GM23338 (cell line): ENCODE results near the gene CHPF. TPM values are rescaled to one million over a fixed set of nuclear protein-coding genes. Genes with fewer than 3 reads are reported as not detected.

Experiments
- ATAC-seq: fragments of 200-7000 bp; cut with Tn5 transposase; 3 replicates; pipeline ENCODE4 v1.9.1; 2020
- DNase-seq: peaks from one replicate; pipeline ENCODE4 v3.0.0-alpha.2; 2015; ENCODE audit warnings: low spot score
- H2AFZ ChIP-seq: fragments of 200-600 bp; sonication (generic); 2 replicates; pipeline ENCODE4 v1.8.0; 2016; ENCODE audit warnings: antibody characterized with exemption, mild to moderate bottlenecking, moderate library complexity
- H3F3A ChIP-seq: fragments of 200-600 bp; sonication (generic); replicated peaks from 2 replicates; pipeline ENCODE4 v1.8.0; 2017; ENCODE audit warnings: antibody characterized with exemption, mixed run types, low read depth
- H3K27ac ChIP-seq: fragments of 200-600 bp; sonication (generic); 2 replicates; pipeline ENCODE4 v1.6.1; 2016; ENCODE audit warnings: low read depth
- H3K27me3 ChIP-seq: fragments of 200-600 bp; sonication (generic); 2 replicates; pipeline ENCODE4 v1.8.0; 2016; ENCODE audit warnings: mild to moderate bottlenecking, mixed run types, moderate library complexity; ENCODE audit not compliant: insufficient read depth
- H3K36me3 ChIP-seq: fragments of 200-600 bp; sonication (generic); 2 replicates; pipeline ENCODE4 v1.8.0; 2016; ENCODE audit warnings: mild to moderate bottlenecking; ENCODE audit not compliant: insufficient read depth
- H3K4me1 ChIP-seq: fragments of 200-600 bp; sonication (generic); 2 replicates; pipeline ENCODE4 v1.8.0; 2016; ENCODE audit warnings: mild to moderate bottlenecking, moderate library complexity; ENCODE audit not compliant: insufficient read depth
- H3K4me2 ChIP-seq: fragments of 200-600 bp; sonication (generic); 2 replicates; pipeline ENCODE4 v1.7.1; 2017; ENCODE audit warnings: mixed run types
- H3K4me3 ChIP-seq: fragments of 200-600 bp; sonication (generic); 2 replicates; pipeline ENCODE4 v1.6.1; 2016; ENCODE audit warnings: mixed run types
- H3K79me2 ChIP-seq: fragments of 200-600 bp; sonication (generic); replicated peaks from 2 replicates; pipeline ENCODE4 v1.8.0; 2017; ENCODE audit warnings: mild to moderate bottlenecking; ENCODE audit not compliant: insufficient read depth
- H3K9me2 ChIP-seq: fragments of 200-600 bp; sonication (generic); 2 replicates; pipeline ENCODE4 v1.8.0; 2017; ENCODE audit not compliant: insufficient read depth
- H4K20me1 ChIP-seq: fragments of 200-600 bp; sonication (generic); replicated peaks from 2 replicates; pipeline ENCODE4 v1.8.0; 2017; ENCODE audit warnings: mild to moderate bottlenecking; ENCODE audit not compliant: insufficient read depth
- H3K27ac Mint-ChIP-seq: 2 replicates; pipeline ENCODE4 v1.8.0; 2020; ENCODE audit warnings: inconsistent platforms, mild to moderate bottlenecking, moderate library complexity, mixed read lengths
- H3K27me3 Mint-ChIP-seq: 3 replicates; pipeline ENCODE4 v1.8.0; 2022; ENCODE audit warnings: low read depth, mild to moderate bottlenecking, moderate library complexity, mixed read lengths, inconsistent platforms; ENCODE audit not compliant: insufficient read depth, poor library complexity
- H3K36me3 Mint-ChIP-seq: 3 replicates; pipeline ENCODE4 v1.8.0; 2021; ENCODE audit warnings: low read depth, mild to moderate bottlenecking, inconsistent platforms, moderate library complexity, mixed read lengths
- H3K4me1 Mint-ChIP-seq: 3 replicates; pipeline ENCODE4 v1.8.0; 2020; ENCODE audit warnings: mild to moderate bottlenecking, inconsistent platforms, mixed read lengths
- H3K4me3 Mint-ChIP-seq: 3 replicates; pipeline ENCODE4 v1.8.0; 2021; ENCODE audit warnings: moderate library complexity, mild to moderate bottlenecking, inconsistent platforms, mixed read lengths
- H3K9me3 Mint-ChIP-seq: 3 replicates; pipeline ENCODE4 v1.8.0; 2020; ENCODE audit warnings: moderate library complexity, mild to moderate bottlenecking, inconsistent platforms, mixed read lengths
- CREB1 ChIP-seq: fragments of 250-450 bp; sonication (Bioruptor Pico); IDR thresholded peaks from 2 replicates; pipeline ENCODE4 v1.5.0; 2020; ENCODE audit warnings: low read depth, mild to moderate bottlenecking, moderate library complexity
- CTCF ChIP-seq, 2 experiments: fragments of 200-600 bp in 1 of 2; sonication (generic) in 1 of 2; conservative IDR thresholded peaks; 2 replicates each; pipeline versions ENCODE4 v1.5.1 to v1.6.1; 2016 to 2017; ENCODE audit warnings: antibody characterized with exemption in 2 of 2, low read depth in 2 of 2, mild to moderate bottlenecking in 2 of 2, moderate library complexity in 1 of 2
- EZH2 ChIP-seq: fragments of 200-600 bp; sonication (generic); IDR thresholded peaks from one replicate; pipeline ENCODE4 v1.8.0; 2017; ENCODE audit warnings: antibody characterized with exemption, mild to moderate bottlenecking, low read depth; ENCODE audit not compliant: unreplicated experiment
- EZH2phosphoT487 ChIP-seq: fragments of 200-600 bp; sonication (generic); IDR thresholded peaks from one replicate; pipeline ENCODE4 v1.8.1; 2018; ENCODE audit warnings: antibody characterized with exemption; ENCODE audit not compliant: unreplicated experiment
- JUNB ChIP-seq: IDR thresholded peaks from one replicate; pipeline ENCODE4 v1.6.1; 2016; ENCODE audit warnings: antibody characterized with exemption; ENCODE audit not compliant: unreplicated experiment
- NANOG ChIP-seq: IDR thresholded peaks from 2 replicates; pipeline ENCODE4 v1.6.1; 2016; ENCODE audit warnings: antibody characterized with exemption, borderline replicate concordance
- POLR2AphosphoS5 ChIP-seq: IDR thresholded peaks from 2 replicates; pipeline ENCODE4 v1.6.1; 2016; ENCODE audit warnings: antibody characterized with exemption, low read depth
- STAT1 ChIP-seq: IDR thresholded peaks from one replicate; pipeline ENCODE4 v1.6.1; 2016; ENCODE audit warnings: antibody characterized with exemption; ENCODE audit not compliant: unreplicated experiment
- ZNF114 ChIP-seq: fragments of 250-450 bp; sonication (Bioruptor Pico); IDR thresholded peaks from 2 replicates; pipeline ENCODE4 v1.5.0; 2020; ENCODE audit warnings: mild to moderate bottlenecking, moderate library complexity
- polyA plus RNA-seq: library from polyadenylated mRNA; unstranded; fragments of >200 nt; fragmentation: Nextera tagmentation; extraction: Ambion mirVana; gene quantifications from 2 replicates; pipeline ENCODE4 v1.2.1, GENCODE V29; 2016
- total RNA-seq: library from RNA; depleted of rRNA; stranded (reverse); fragments of >200 nt; shearing (Covaris generic); gene quantifications from 2 replicates; pipeline ENCODE4 v1.2.3, GENCODE V29; 2014
- TF ChIP-seq, protein P1 (sequence below): IDR thresholded peaks from one replicate; pipeline ENCODE4 v1.6.1; 2018; ENCODE audit warnings: antibody characterized with exemption; ENCODE audit not compliant: unreplicated experiment
- TF ChIP-seq, protein P2 (sequence below): IDR thresholded peaks from 2 replicates; pipeline ENCODE4 v1.6.1; 2016; ENCODE audit warnings: antibody characterized with exemption

Gene CHPF
- total and polyA plus RNA-seq, 2 experiments from 2014 or later, result 36.5 to 252 TPM

GRCh38 chr2:219548990-219549389 lies 5.4 kb upstream of the CHPF start:
- Histone ChIP-seq H3K27me3 (peaks cover 14% of the 10 kb centered on the region), H3K4me2 (no peak overlapping the region), H2AFZ (no peak overlapping the region), H3K4me3 (no peak overlapping the region), H3K79me2 (no peaks in the 10 kb centered on the region), H3K36me3 (no peaks in the 10 kb centered on the region), H3K4me1 (peaks cover 10% of the 10 kb centered on the region), H3K27ac (no peak overlapping the region), H3K9me2 (no peaks in the 10 kb centered on the region), H4K20me1 (peaks cover 5% of the 10 kb centered on the region; the same call in 1 of the 2 replicates), H3F3A (peaks cover 4% of the 10 kb centered on the region)
- TF ChIP-seq STAT1, result no peak
- TF ChIP-seq EZH2phosphoT487, result no peak
- TF ChIP-seq CREB1 (CRISPR knock-in tag), result no peak
- TF ChIP-seq, protein P1, sequence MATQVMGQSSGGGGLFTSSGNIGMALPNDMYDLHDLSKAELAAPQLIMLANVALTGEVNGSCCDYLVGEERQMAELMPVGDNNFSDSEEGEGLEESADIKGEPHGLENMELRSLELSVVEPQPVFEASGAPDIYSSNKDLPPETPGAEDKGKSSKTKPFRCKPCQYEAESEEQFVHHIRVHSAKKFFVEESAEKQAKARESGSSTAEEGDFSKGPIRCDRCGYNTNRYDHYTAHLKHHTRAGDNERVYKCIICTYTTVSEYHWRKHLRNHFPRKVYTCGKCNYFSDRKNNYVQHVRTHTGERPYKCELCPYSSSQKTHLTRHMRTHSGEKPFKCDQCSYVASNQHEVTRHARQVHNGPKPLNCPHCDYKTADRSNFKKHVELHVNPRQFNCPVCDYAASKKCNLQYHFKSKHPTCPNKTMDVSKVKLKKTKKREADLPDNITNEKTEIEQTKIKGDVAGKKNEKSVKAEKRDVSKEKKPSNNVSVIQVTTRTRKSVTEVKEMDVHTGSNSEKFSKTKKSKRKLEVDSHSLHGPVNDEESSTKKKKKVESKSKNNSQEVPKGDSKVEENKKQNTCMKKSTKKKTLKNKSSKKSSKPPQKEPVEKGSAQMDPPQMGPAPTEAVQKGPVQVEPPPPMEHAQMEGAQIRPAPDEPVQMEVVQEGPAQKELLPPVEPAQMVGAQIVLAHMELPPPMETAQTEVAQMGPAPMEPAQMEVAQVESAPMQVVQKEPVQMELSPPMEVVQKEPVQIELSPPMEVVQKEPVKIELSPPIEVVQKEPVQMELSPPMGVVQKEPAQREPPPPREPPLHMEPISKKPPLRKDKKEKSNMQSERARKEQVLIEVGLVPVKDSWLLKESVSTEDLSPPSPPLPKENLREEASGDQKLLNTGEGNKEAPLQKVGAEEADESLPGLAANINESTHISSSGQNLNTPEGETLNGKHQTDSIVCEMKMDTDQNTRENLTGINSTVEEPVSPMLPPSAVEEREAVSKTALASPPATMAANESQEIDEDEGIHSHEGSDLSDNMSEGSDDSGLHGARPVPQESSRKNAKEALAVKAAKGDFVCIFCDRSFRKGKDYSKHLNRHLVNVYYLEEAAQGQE, result no peak
- TF ChIP-seq CTCF (conservative IDR thresholded peaks at IDR 0.05; ENCODE audit: low read depth in 2 of 2), result no peak
- TF ChIP-seq NANOG, result no peak
- TF ChIP-seq EZH2, result no peak
- no peak for TF ChIP-seq ZNF114
- Mint-ChIP-seq H3K4me1 (peaks cover 23% of the 10 kb centered on the region), H3K27me3 (peaks cover 34% of the 10 kb centered on the region), H3K9me3 (no peaks in the 10 kb centered on the region; the same call in 2 of the 3 replicates), H3K27ac (no peak overlapping the region), H3K4me3 (no peak overlapping the region; the same call in 2 of the 3 replicates), H3K36me3 (peaks cover 24% of the 10 kb centered on the region)
- ATAC-seq, result no peak
- no peak for DNase-seq

DNA sequence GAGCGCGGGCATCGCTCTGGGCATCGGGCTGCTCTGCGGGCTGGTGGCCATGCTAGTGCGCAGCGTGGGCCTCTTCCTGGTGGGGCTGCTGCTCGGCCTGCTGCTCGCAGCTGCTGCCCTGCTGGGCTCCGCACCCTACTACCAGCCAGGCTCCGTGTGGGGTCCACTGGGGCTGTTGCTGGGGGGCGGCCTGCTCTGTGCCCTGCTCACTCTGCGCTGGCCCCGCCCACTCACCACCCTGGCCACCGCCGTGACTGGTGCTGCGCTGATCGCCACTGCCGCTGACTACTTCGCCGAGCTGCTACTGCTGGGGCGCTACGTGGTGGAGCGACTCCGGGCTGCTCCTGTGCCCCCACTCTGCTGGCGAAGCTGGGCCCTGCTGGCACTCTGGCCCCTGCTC lies 4.0 kb upstream of the CHPF start:
- H3K4me1 Mint-ChIP-seq, result peaks cover 17% of the 10 kb centered on the region
- no peaks in the 10 kb centered on the region for H3K36me3 ChIP-seq
- H3K9me3 Mint-ChIP-seq, result no peaks in the 10 kb centered on the region; the same call in 2 of the 3 replicates
- peaks cover 6% of the 10 kb centered on the region; the same call in 1 of the 2 replicates for H3K4me1 ChIP-seq
- H3K27me3 ChIP-seq, result peaks cover 4% of the 10 kb centered on the region; the same call in 1 of the 2 replicates
- H3K27ac ChIP-seq, result no peak overlapping the region
- H3K4me2 ChIP-seq, result no peak overlapping the region
- no peak overlapping the region for H3K27ac Mint-ChIP-seq
- peaks cover 7% of the 10 kb centered on the region for H4K20me1 ChIP-seq
- H3K79me2 ChIP-seq, result peaks cover 3% of the 10 kb centered on the region
- H3K4me3 Mint-ChIP-seq, result no peak overlapping the region
- no peak for TF ChIP-seq CREB1 (CRISPR knock-in tag)
- TF ChIP-seq EZH2phosphoT487, result no peak
- TF ChIP-seq, protein P1, result no peak
- TF ChIP-seq, protein P2, sequence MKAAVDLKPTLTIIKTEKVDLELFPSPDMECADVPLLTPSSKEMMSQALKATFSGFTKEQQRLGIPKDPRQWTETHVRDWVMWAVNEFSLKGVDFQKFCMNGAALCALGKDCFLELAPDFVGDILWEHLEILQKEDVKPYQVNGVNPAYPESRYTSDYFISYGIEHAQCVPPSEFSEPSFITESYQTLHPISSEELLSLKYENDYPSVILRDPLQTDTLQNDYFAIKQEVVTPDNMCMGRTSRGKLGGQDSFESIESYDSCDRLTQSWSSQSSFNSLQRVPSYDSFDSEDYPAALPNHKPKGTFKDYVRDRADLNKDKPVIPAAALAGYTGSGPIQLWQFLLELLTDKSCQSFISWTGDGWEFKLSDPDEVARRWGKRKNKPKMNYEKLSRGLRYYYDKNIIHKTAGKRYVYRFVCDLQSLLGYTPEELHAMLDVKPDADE, result no peak
- no peak for TF ChIP-seq EZH2
- no peak for TF ChIP-seq CTCF (conservative IDR thresholded peaks at IDR 0.05; ENCODE audit: low read depth in 2 of 2)
- no peak for TF ChIP-seq JUNB
- no peak for TF ChIP-seq POLR2AphosphoS5
- no peak for TF ChIP-seq NANOG
- H3K9me2 ChIP-seq, result no peaks in the 10 kb centered on the region
- DNase-seq (no peak), ATAC-seq (no peak)
- H3F3A ChIP-seq, result peaks cover 4% of the 10 kb centered on the region
- peaks cover 21% of the 10 kb centered on the region for H3K36me3 Mint-ChIP-seq
- H2AFZ ChIP-seq, result no peak overlapping the region
- no peak overlapping the region for H3K4me3 ChIP-seq
- H3K27me3 Mint-ChIP-seq, result peaks cover 27% of the 10 kb centered on the region
